GM19468 (cell line): ENCODE measurements around the gene TENM4.

ENCODE experiments used
- ATAC-seq: cut with Tn5 transposase; IDR thresholded peaks from one replicate; pipeline ENCODE4 v1.9.1; 2021; ENCODE audit warnings: mild to moderate bottlenecking, moderate library complexity, moderate number of reproducible peaks; ENCODE audit not compliant: unreplicated experiment; ENCODE audit errors: extremely low read depth

TENM4 gene

GRCh38 chr11:78935398-78936068, 505.3 kb downstream of the TENM4 start:
- ATAC-seq: no peak

GRCh38 chr11:78933350-78933749, 507.5 kb downstream of the TENM4 start:
- ATAC-seq: no peak

GRCh38 chr11:78932757-78933156, 508.1 kb downstream of the TENM4 start:
- no peak for ATAC-seq

GRCh38 chr11:78931891-78932290, 508.9 kb downstream of the TENM4 start:
- ATAC-seq: no peak

- ATAC-seq: no peak
Observed at GRCh38 chr11:78930810-78931523, 509.9 kb downstream of the TENM4 start.

- no peak for ATAC-seq
Observed at GRCh38 chr11:78929906-78930220, 511.0 kb downstream of the TENM4 start.

GRCh38 chr11:78929207-78929905, 511.5 kb downstream of the TENM4 start:
- no peak for ATAC-seq

- no peak for ATAC-seq
Observed at GRCh38 chr11:78927511-78927910, 513.3 kb downstream of the TENM4 start.

- ATAC-seq: no peak
Observed at GRCh38 chr11:78926633-78927338, 514.0 kb downstream of the TENM4 start.

- no peak for ATAC-seq
Observed at GRCh38 chr11:78925387-78925786, 515.4 kb downstream of the TENM4 start.

GRCh38 chr11:78922859-78923625, 517.8 kb downstream of the TENM4 start:
- ATAC-seq: no peak

- ATAC-seq: no peak
Observed at GRCh38 chr11:78921509-78921908, 519.3 kb downstream of the TENM4 start.

GRCh38 chr11:78920329-78920728, 520.5 kb downstream of the TENM4 start:
- no peak for ATAC-seq

GRCh38 chr11:78916759-78917158, 524.1 kb downstream of the TENM4 start:
- ATAC-seq: no peak

GRCh38 chr11:78914503-78914902, 526.3 kb downstream of the TENM4 start:
- no peak for ATAC-seq

- no peak for ATAC-seq
Observed at GRCh38 chr11:78912778-78913177, 528.1 kb downstream of the TENM4 start.

- no peak for ATAC-seq
Observed at GRCh38 chr11:78910322-78910721, 530.5 kb downstream of the TENM4 start.

- ATAC-seq: no peak
Observed at GRCh38 chr11:78909386-78909785, 531.4 kb downstream of the TENM4 start.

GRCh38 chr11:78907636-78908035, 533.2 kb downstream of the TENM4 start:
- ATAC-seq: no peak

- ATAC-seq: no peak
Observed at GRCh38 chr11:78906566-78906965, 534.3 kb downstream of the TENM4 start.
